Left forelimb (tissue), 1 donor: Measurements from ENCODE around the gene UBAP1L.
"Not testable (repeated sequence)": the region's sequence is repeated elsewhere in the genome, so short reads cannot be mapped to it uniquely, and the experiment has no call there.

Experiments used
- DNase-seq: peaks from one replicate; pipeline ENCODE4 v3.0.0-alpha.2; 2018; ENCODE audit warnings: low spot score

UBAP1L gene

GRCh38 chr15:65083262-65083701 lies 31.7 kb downstream of the UBAP1L start:
- no peak for DNase-seq

DNA sequence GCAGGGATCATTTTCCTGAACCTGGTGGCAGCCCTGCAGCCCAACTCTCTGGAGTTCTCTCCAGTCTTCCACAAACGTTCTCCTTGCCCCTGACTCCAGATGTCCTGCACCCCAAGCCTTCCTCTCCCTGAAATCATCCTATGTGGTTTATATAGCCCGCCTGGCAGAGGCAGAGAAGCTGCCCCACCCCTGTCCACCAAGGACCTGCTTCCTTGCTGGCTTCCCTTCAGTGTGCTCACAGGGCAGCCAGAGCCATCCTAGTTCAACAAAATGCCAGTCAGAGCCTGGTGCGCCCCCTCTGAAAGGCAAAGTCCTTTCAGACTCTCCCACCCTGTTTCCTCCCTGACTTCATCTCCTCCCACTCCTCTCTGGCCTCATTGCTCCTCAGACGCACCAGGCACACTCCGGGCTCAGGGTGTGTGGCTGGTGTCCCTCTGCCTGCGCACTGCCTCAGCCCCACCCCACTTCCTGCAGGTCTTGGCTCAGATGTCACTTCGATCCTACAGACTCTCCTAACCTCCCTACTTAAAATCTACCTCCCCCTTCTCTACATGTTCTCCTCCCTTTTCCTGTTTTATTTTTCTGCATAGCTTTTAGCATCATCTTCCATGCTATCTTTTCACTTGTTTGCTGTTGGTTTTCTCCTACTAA lies 32.6 kb downstream of the UBAP1L start:
- no peak for DNase-seq

GRCh38 chr15:65081758-65082157 lies 33.2 kb downstream of the UBAP1L start:
- DNase-seq, result no peak

GRCh38 chr15:65081270-65081669 lies 33.7 kb downstream of the UBAP1L start:
- no peak for DNase-seq

DNA sequence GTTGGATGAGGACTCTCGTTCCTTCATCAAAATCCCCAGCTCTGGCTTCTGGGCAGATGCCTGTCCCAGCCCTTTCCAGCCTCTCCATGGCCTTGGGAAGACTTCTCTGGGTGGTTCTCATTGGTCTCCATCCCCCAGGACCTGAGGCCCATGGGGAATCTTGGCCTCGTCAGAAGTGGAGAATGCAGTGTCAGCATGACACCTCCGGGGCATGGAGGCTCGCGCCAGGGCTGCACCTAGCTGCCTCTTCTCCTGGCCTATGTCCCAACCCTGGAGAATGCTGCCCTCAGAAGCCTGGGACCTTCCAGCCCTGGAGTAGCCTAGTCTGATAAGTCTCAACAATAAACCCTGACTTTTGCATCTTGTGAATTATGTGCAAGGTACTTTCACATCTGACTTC lies 35.4 kb downstream of the UBAP1L start:
- DNase-seq, result no peak

- no peak for DNase-seq
These were observed 37.0 kb downstream of the UBAP1L start for GRCh38 chr15:65077981-65078352.

- DNase-seq, result no peak
These were observed 37.6 kb downstream of the UBAP1L start for GRCh38 chr15:65077291-65077980.

- DNase-seq, result no peak
These were observed 38.3 kb downstream of the UBAP1L start, which contains the start of gene KBTBD13 for GRCh38 chr15:65076486-65077290. KBTBD13 (plus strand) TSS chr15:65076746; CDS start chr15:65076816, 70 bp downstream.

DNA sequence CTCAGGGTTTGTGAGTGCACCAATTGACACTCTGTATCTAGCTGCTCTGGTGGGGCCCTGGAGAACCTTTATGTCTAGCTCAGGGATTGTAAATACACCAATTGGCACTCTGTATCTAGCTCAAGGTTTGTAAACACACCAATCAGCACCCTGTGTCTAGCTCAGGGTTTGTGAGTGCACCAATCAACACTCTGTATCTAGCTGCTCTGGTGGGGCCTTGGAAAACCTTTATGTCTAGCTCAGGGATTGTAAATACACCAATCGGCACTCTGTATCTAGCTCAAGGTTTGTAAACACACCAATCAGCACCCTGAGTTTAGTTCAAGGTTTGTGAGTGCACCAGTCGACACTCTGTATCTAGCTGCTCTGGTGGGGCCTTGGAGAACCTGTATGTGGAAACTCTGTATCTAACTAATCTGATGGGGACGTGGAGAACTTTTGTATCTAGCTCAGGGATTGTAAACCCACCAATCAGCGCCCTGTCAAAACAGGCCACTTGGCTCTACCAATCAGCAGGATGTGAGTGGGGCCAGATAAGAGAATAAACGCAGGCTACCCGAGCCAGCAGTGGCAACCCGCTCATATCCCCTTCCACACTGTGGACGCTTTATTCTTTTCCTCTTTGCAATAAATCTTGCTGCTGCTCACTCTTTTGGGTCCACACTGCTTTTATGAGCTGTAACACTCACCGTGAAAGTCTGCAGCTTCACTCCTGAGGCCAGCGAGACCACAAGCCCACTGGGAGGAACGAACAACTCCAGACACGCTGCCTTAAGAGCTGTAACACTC lies 39.2 kb downstream of the UBAP1L start:
- DNase-seq, result not testable (repeated sequence)

DNA sequence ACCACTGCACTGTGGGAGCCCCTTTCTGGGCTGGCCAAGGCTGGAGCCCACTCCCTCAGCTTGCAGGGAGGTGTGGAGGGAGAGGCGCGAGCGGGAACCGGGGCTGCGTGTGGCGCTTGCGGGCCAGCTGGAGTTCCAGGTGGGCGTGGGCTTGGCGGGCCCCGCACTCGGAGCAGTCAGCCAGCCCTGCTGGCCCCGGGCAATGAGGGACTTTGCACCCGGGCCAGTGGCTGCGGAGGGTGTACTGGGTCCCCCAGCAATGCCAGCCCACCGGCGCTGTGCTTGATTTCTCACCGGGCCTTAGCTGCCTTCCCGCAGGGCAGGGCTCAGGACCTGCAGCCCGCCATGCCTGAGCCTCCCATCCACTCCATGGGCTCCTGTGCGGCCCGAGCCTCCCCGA lies 40.1 kb downstream of the UBAP1L start:
- not testable (repeated sequence) for DNase-seq

GRCh38 chr15:65072617-65073016 lies 42.4 kb downstream of the UBAP1L start:
- no peak for DNase-seq

DNA sequence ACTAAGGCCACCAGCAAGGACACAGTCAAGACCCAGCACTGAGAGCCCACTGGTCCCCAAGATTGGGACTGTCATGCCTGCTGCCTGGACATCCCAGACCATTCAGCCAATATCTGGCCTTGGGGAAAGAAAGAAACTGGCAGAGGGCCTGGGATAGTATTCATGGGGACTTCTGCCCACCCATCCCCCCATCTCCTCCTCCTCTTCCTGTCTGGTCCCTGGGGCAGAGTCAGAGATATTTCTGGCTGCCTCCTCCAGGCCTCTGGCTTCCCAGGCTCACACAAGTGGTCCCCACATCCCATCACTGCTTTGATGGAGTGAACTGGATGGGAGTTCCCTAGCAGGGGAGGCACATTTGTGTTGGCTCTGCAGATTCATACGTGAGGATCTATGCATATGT lies 43.0 kb downstream of the UBAP1L start:
- DNase-seq, result no peak

- no peak for DNase-seq
These were observed 43.6 kb downstream of the UBAP1L start for GRCh38 chr15:65071381-65071811.

GRCh38 chr15:65069779-65070546 lies 45.0 kb downstream of the UBAP1L start:
- peak; percentile 20 for DNase-seq

- peak; percentile 46 for DNase-seq
These were observed 45.8 kb downstream of the UBAP1L start for GRCh38 chr15:65069179-65069578.

DNA sequence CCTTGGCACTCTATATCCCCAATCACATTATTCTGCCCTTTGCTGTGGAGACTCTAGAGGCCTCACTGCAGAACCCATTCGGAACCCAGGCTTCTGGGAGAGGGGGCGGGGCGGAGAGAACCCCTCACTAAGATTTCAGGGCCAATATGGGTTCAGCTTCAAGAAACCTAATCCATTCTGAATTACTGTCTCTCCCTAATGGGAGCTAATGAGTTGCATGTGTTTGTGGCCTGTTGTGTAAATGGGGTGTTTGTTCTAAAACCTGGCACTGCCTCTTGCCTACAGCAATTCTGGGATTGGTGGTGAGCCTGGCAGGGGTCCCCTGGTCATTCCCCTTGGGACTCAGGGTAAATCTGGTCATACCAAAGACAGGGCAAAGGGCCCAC lies 46.6 kb downstream of the UBAP1L start:
- DNase-seq, result peak; percentile 51

- DNase-seq, result no peak
These were observed 47.2 kb downstream of the UBAP1L start, which contains the start of gene RASL12 for GRCh38 chr15:65067645-65068402. RASL12 (minus strand) TSS chr15:65067991; CDS start chr15:65067835, 156 bp downstream.

DNA sequence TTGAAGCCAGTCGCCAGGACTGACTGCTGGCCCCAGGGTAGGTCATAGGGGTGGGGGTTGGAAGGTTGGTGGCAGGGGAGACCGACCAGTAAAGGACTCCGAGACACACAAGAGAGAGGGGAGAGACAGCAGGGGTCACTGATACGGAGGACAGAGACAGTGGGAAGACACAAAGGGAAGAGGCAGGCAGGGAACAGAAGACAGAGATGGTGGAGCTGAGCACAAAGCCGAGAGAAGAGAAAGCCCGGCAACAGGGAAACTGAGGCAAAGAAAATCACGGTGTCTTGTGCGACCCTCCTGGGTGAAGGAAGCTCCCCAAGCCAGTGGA lies 47.7 kb downstream of the UBAP1L start:
- peak; percentile 70 for DNase-seq

- DNase-seq, result no peak
These were observed 48.2 kb downstream of the UBAP1L start for GRCh38 chr15:65066635-65067316.
